K562 (cell line): ENCODE data around the gene PHF12. TPM values are rescaled to one million over a fixed set of nuclear protein-coding genes. Genes with fewer than 3 reads are reported as not detected.

Source experiments
- ATAC-seq: fragments of 200-7000 bp; cut with Tn5 transposase; 3 replicates; pipeline ENCODE4 v1.9.1; 2020; ENCODE audit warnings: moderate library complexity
- BruUV-seq: library from RNA; stranded (reverse); fragments of 400-500 nt; replicated peaks from 2 replicates; lab custom pipeline; 2021; lab: Mats Ljungman, UMichigan
- CTCF ChIA-PET: fragments of 300-600 bp; formaldehyde crosslinking; extraction: SDS; loops from one replicate; lab custom pipeline; 2021; ENCODE audit warnings: low intra/inter-chr PET ratio; lab: Yijun Ruan, JAX
- POLR2A ChIA-PET: fragments of 300-600, 350-650 bp; sonication (Branson Sonifier 250); formaldehyde crosslinking; extraction: SDS; loops from one replicate; lab custom pipeline; 2021; ENCODE audit warnings: antibody characterized with exemption, inconsistent platforms; lab: Yijun Ruan, JAX
- DNase-seq, 4 experiments: peaks; one replicate each; pipeline versions ENCODE4 v3.0.0 to v3.0.0-alpha.2; 2011 to 2018; ENCODE audit warnings: low spot score in 3 of 4, mixed read lengths in 3 of 4; ENCODE audit errors: extremely low read depth in 1 of 4
- FAIRE-seq: peaks from 2 replicates; lab custom pipeline; 2011; peaks lifted over from hg19 to GRCh38; lab: Jason Lieb, UNC
- H2AFZ ChIP-seq: 2 replicates; pipeline ENCODE4 v1.6.0; 2011; ENCODE audit warnings: low read depth, low read length, control low read depth, inconsistent platforms
- H3K27ac ChIP-seq: fragments of 200-600 bp; 3 replicates; pipeline ENCODE4 v1.8.0; 2011; ENCODE audit warnings: low read depth, mild to moderate bottlenecking, control low read depth, inconsistent platforms, low read length, moderate library complexity, mixed read lengths; ENCODE audit errors: extremely low read depth
- H3K27me3 ChIP-seq, 2 experiments: fragments of 300-600 bp in 1 of 2; 2 replicates in 1 of 2; 3 replicates in 1 of 2; pipeline versions ENCODE4 v1.6.0 to v1.8.0; 2011; ENCODE audit warnings: inconsistent platforms in 2 of 2, low read length in 2 of 2, mild to moderate bottlenecking in 1 of 2, mixed read lengths in 1 of 2, moderate library complexity in 1 of 2; ENCODE audit not compliant: control insufficient read depth in 2 of 2, insufficient read depth in 2 of 2
- H3K36me3 ChIP-seq: fragments of 300-600 bp; 3 replicates; pipeline ENCODE4 v1.8.0; 2011; ENCODE audit warnings: mild to moderate bottlenecking, low read length, inconsistent platforms; ENCODE audit not compliant: control insufficient read depth, insufficient read depth
- H3K4me1 ChIP-seq, 2 experiments: fragments of 200-600 bp in 1 of 2; replicated peaks in 1 of 2; 2 replicates in 1 of 2; 3 replicates in 1 of 2; pipeline versions ENCODE4 v1.5.1 to v1.8.0; 2011; ENCODE audit warnings: inconsistent platforms in 2 of 2, low read length in 2 of 2, mild to moderate bottlenecking in 1 of 2, mixed read lengths in 1 of 2, moderate library complexity in 1 of 2; ENCODE audit not compliant: control insufficient read depth in 2 of 2, insufficient read depth in 2 of 2
- H3K4me2 ChIP-seq: 2 replicates; pipeline ENCODE4 v1.6.1; 2011; ENCODE audit warnings: low read length, control low read depth, inconsistent platforms, mixed read lengths; ENCODE audit not compliant: insufficient read depth
- H3K4me3 ChIP-seq: fragments of 200-600 bp; sonication (generic), shearing (Covaris generic); 2 replicates; pipeline ENCODE4 v1.5.1; 2016; ENCODE audit warnings: control low read depth, inconsistent platforms
- H3K79me2 ChIP-seq: fragments of 200-600 bp; 3 replicates; pipeline ENCODE4 v1.8.0; 2011; ENCODE audit warnings: low read length, inconsistent platforms; ENCODE audit not compliant: control insufficient read depth, insufficient read depth
- H3K9ac ChIP-seq, 2 experiments: 2 replicates each; pipeline versions ENCODE4 v1.6.0 to v1.6.1; 2011; ENCODE audit warnings: low read depth in 2 of 2, low read length in 2 of 2, control low read depth in 1 of 2, inconsistent platforms in 1 of 2, mild to moderate bottlenecking in 1 of 2, mixed read lengths in 1 of 2; ENCODE audit not compliant: insufficient read depth in 1 of 2
- H3K9me1 ChIP-seq: one replicate; pipeline ENCODE4 v1.6.0; 2011; ENCODE audit warnings: inconsistent platforms, mild to moderate bottlenecking, low read length, moderate library complexity; ENCODE audit not compliant: control insufficient read depth, insufficient read depth
- H3K9me3 ChIP-seq: replicated peaks from 2 replicates; pipeline ENCODE4 v1.5.1; 2011; ENCODE audit warnings: low read depth, low read length, inconsistent platforms; ENCODE audit not compliant: control insufficient read depth, insufficient read depth
- H4K20me1 ChIP-seq: replicated peaks from 2 replicates; pipeline ENCODE4 v1.6.1; 2011; ENCODE audit warnings: low read length, inconsistent platforms, mixed read lengths; ENCODE audit not compliant: control insufficient read depth, insufficient read depth
- BCLAF1 ChIP-seq, 2 experiments: fragments of 450-650 bp in 1 of 2; IDR thresholded peaks; 2 replicates each; pipeline ENCODE4 v1.6.1; 2011 to 2017; ENCODE audit warnings: low read depth in 2 of 2, antibody characterized with exemption in 1 of 2, borderline replicate concordance in 1 of 2, low read length in 1 of 2, mild to moderate bottlenecking in 1 of 2, mixed read lengths in 1 of 2; ENCODE audit not compliant: control insufficient read depth in 1 of 2
- GTF3C2 ChIP-seq: IDR thresholded peaks from 3 replicates; pipeline ENCODE4 v1.6.1; 2011; ENCODE audit warnings: borderline replicate concordance, mild to moderate bottlenecking, moderate library complexity; ENCODE audit not compliant: insufficient read length; ENCODE audit errors: extremely low read depth
- HDAC1 ChIP-seq, 2 experiments: fragments of 450-650 bp; IDR thresholded peaks; 2 replicates each; pipeline ENCODE4 v1.6.1; 2016 to 2017; ENCODE audit warnings: inconsistent platforms in 1 of 2, mild to moderate bottlenecking in 1 of 2, moderate library complexity in 1 of 2
- NFATC3 ChIP-seq: fragments of 450-650 bp; IDR thresholded peaks from 2 replicates; pipeline ENCODE4 v1.6.1; 2017; ENCODE audit warnings: mild to moderate bottlenecking
- NR2F6 ChIP-seq: fragments of 450-650 bp; formaldehyde crosslinking; IDR thresholded peaks from 2 replicates; pipeline ENCODE4 v1.4.0; 2020; ENCODE audit warnings: mild to moderate bottlenecking
- SUPT5H ChIP-seq: fragments of 450-650 bp; IDR thresholded peaks from 2 replicates; pipeline ENCODE4 v1.6.1; 2016
- ZNF561 ChIP-seq: fragments of 450-650 bp; formaldehyde crosslinking; conservative IDR thresholded peaks from 2 replicates; pipeline ENCODE4 v1.4.0; 2020; ENCODE audit warnings: mild to moderate bottlenecking, moderate library complexity
- WGBS: fragments of 100-300 bp; shearing (Covaris generic); methylation state at CpG from one replicate; pipeline ENCODE4 v1.1.6; 2016; ENCODE audit warnings: low coverage, mixed read lengths; ENCODE audit not compliant: insufficient coverage; ENCODE audit errors: missing lambda C conversion rate; 5-methylcytosine and 5-hydroxymethylcytosine counted together
- in situ Hi-C: fragments of 300-500 bp; cut with MboI; formaldehyde crosslinking; loops from 4 replicates; pipeline ENCODE4 v1.15.0; 2018; ENCODE audit warnings: inconsistent platforms, mixed read lengths
- intact Hi-C: fragments of 100-400 bp; cut with micrococcal nuclease; formaldehyde crosslinking; loops from 2 replicates; pipeline ENCODE4 v1.14.2; 2022
- polyA plus RNA-seq, 8 experiments: library from polyadenylated mRNA; depleted of rRNA in 4 of 8; stranded (reverse) in 5 of 8; unstranded in 3 of 8; fragments of >200 nt; fragmentation: Nextera tagmentation in 2 of 8; fragmentation: Illumina TruSeq in 1 of 8; extraction: Ambion mirVana in 2 of 8; extraction: Trizol in 1 of 8; gene quantifications; 2 replicates each; pipeline versions ENCODE4 v1.2.1 to v1.2.3, GENCODE V29; 2011 to 2014; ENCODE audit warnings: inconsistent platforms in 1 of 8, missing spikeins in 1 of 8
- total RNA-seq, 7 experiments: library from RNA; depleted of rRNA in 6 of 7; stranded (reverse); fragments of >200 nt in 6 of 7; fragmentation: Illumina TruSeq in 2 of 7; extraction: Trizol in 2 of 7; gene quantifications; 2 replicates each; pipeline versions ENCODE4 v1.2.1 to v1.2.3, GENCODE V29; 2011 to 2021; ENCODE audit warnings: low replicate concordance in 1 of 7

The PHF12 gene
- total and polyA plus RNA-seq, 9 of the 15 experiments (the other 6 are each of a cell fraction or from before 2014, with no cell fraction given), result 0.82 to 31.3 (median 13.5) TPM

- peaks cover 16 to 32% of the 10 kb centered on the region in 2 experiments; a peak in 4 of 5 replicates for H3K27me3 ChIP-seq
- H3K4me3 ChIP-seq, result no peak overlapping the region
- no peak for TF ChIP-seq HDAC1 (IDR thresholded peaks at IDR 0.05)
- no peak for TF ChIP-seq NFATC3
- no peak for TF ChIP-seq ZNF561 (CRISPR knock-in tag)
- no peak for TF ChIP-seq GTF3C2
- no peak for TF ChIP-seq BCLAF1 (IDR thresholded peaks at IDR 0.05; ENCODE audit: borderline replicate concordance in 1 of 2, control insufficient read depth in 1 of 2, low read depth in 2 of 2, low read length in 1 of 2)
- no peak for TF ChIP-seq NR2F6
- no peak for TF ChIP-seq SUPT5H
- H3K9ac ChIP-seq, result no peak overlapping the region
- H3K27ac ChIP-seq, result no peak overlapping the region
- no TSS peak for BruUV-seq
- FAIRE-seq (no peak), ATAC-seq (no peak), DNase-seq (no peak)
- no peaks in the 10 kb centered on the region for H3K9me1 ChIP-seq
- H3K36me3 ChIP-seq, result no peaks in the 10 kb centered on the region
- peaks cover 6% of the 10 kb centered on the region for H4K20me1 ChIP-seq
- POLR2A ChIA-PET, result interaction anchor here (1.1 kb wide), 1 partner anchor 191 kb away, joined by 3 read pairs; no protein-coding TSS in a partner anchor
- 0% methylated on average over 2 of the region's 2 CpGs for WGBS
- H2AFZ ChIP-seq, result no peak overlapping the region
- H3K4me1 ChIP-seq, result peaks cover 7 to 10% of the 10 kb centered on the region in 2 experiments; a peak in 4 of 5 replicates
- no peaks in the 10 kb centered on the region for H3K9me3 ChIP-seq
- in situ Hi-C loops, result no loop called here
- peaks cover 14% of the 10 kb centered on the region for H3K79me2 ChIP-seq
- CTCF ChIA-PET, result no interaction called here
- intact Hi-C loops, result loop anchor here (5.0 kb wide), 2 partner anchors 53 to 108 kb away; partner anchors contain the start of gene DHRS13
- H3K4me2 ChIP-seq, result no peak overlapping the region
Observed at GRCh38 chr17:28954886-28955285, 3.6 kb upstream of the PHF12 start.
